NCI-H2196 (cell line): ENCODE results near the gene FITM1.

Source experiments
- DNase-seq: peaks from one replicate; lab custom pipeline; 2025; ENCODE audit not compliant: unreplicated experiment; lab: John Stamatoyannopoulos, UW

The FITM1 gene, protein sequence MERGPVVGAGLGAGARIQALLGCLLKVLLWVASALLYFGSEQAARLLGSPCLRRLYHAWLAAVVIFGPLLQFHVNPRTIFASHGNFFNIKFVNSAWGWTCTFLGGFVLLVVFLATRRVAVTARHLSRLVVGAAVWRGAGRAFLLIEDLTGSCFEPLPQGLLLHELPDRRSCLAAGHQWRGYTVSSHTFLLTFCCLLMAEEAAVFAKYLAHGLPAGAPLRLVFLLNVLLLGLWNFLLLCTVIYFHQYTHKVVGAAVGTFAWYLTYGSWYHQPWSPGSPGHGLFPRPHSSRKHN

DNA sequence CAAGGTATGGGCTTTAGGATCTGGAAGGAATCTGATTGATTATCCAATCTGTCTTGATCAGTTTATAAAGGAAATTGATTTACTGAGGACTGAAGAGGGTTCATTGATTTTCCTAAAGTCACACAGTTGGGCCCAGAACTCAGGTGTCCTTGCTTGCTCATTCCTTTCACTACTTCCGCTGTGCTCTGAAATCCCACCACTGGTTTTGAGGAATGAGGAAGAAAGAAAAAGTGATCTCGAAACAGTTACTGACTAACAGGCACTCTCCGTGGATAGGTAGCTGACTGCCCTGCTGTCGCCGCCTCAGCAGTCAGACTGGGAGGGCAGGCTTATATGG lies at the start of gene FITM1:
FITM1 (plus strand) TSS at position 280 of the 337 bp plus-strand sequence. CDS start 905 bp downstream, outside the sequence.
- DNase-seq, result no peak

DNA sequence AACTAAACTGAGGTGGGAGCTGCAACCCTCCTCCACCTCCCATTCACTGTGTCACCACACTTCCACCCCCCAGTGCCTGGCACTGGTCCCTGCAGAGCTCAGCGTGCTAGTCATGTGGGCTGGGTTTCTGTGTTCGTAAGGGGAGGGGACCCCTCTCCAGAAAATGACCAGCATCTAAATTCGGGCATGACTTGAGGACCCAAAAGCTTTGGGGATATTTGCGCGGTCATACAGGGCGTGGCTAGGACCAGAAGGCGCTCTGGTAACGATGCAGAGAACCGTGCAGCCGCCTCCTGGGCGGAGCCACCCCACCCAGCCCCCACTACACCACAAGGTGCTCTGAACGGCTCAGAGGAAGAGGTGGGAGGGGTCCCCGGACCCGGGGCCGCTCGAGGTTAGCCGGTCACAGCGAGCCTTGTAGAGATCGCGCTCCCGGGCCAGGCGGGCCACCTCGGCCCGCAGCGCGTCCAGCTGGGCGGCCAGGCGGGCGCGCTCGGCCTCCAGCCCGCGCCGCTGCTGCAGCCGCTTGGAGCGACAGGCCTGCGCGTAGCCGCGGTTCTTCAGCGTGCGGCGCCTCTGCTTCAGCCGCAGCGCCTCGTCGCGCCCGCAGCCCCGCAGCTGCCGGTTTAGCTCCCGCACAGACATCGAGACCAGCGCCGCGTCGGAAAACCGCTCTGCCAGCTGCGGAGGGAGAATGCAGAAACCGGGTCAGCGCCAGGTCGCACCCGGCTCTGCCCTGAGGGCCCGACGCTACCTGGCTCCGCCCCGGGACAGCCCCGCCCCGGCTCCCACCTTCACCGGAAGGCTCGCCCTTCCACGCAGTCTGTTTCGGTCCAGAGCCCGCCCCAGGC lies 49.3 kb upstream of the FITM1 start:
- DNase-seq, result peak; percentile 79

DNA sequence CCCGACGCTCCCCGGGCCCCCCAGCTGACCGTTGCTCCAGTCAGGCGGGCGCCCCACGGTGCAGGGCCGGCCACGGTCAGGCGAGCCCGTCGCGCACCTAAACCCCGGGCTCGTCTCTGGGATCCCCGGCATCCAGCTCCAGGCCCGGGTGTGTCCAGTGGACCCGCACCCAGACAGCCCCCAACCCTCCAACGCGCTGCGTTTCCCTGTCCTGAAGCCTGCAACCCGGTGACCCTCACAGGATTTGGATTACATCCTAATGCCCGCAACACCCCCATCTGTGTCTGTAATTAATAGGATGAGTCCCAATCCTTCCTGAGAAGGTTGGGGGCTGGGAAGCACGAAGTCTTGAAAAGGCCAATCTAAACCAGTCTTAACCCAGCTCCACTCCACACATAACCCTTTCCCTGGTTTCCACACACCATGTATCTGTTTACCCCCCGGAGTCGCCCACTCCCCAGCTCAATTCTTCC lies 48.7 kb upstream of the FITM1 start:
- DNase-seq, result no peak

DNA sequence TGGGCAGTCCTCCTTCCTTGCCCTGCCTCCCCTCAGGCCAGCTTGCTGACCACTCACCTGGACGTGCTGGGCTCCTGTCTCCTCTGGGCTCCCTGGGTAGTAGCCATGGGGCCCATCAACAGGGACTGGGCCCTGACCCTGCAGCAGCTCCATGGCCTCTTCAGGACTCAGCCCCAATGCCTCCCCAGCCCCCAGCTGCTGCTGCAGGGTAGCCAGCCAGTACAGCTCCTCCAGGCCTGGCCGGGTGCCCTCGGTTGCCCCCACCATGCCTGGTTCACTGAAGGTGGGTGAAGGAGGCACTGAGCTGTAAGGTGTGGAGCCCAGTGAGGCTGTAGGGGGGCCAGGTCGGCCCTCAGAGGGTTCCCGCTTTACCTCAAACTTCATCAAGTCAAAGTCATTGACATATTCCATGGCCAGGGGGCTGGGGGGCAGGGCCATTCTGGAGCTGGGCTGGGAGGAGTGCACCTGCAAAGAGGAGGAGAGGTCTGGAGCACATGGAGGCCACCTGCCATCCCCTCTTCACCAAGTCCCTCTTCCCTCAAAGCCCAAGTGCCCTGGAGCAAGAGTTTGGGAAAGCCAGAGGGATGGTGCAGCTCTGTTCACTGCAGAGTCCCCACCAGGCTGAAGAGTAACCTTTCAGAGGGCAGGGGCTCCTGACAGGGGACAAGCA lies 47.9 kb upstream of the FITM1 start:
- DNase-seq, result no peak

DNA sequence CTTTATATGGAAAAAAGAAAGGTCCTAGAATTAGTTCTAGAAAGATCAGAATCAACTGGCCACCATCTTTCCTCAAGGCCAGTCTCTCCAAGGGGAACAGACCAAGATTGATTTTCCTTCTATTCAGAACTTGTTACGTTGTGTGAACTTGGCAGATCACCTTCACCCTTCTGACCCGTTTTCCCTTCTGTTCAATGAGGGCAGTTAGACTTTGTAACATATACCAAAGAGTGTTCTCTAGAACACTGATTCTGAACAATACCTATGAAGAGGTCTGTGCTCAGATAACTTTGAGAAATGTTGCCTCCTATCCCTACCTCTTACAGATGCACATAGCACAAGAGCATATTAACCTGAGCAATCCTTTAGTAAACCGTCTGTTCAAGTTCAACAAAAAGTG lies 47.0 kb upstream of the FITM1 start:
- DNase-seq, result no peak

DNA sequence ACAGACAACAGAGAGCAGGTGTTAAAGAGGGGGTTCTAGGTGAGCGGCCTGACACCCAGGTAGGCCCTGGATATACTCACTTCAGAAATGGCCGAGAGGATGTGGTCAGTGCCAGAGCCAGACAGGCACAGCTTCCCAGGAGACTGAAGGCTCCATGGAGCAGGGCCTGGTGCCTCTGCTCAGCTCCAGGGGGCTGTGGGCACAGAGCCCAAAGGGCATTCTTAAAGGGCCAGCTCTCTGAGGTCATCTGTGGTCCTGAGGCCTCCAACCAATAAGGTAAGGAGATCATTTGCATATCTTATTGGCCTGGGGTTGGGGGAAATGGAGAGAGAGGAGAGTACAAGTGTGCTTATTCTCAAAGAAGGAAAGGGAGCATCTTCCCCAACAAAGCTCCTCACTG lies 46.0 kb upstream of the FITM1 start:
- no peak for DNase-seq

DNA sequence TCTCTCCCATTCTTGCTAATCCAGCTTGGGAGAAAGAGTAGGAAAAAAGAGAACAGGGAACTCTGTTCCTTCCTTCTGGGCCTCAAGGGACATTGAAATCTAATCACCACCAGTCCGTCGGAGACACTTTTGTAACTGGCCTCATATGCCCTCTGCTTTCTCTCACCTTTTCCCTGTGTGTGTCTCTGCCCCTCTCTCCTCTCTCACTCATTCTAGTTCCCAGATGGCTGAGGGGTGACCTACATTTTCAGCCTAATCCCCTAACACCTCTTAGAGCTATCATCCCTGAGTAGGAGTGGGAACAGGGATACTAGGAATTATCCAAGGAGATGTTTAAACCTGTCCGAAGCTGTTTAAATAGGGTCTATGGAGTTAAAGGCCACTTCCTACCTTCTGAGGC lies 45.2 kb upstream of the FITM1 start:
- DNase-seq, result no peak

DNA sequence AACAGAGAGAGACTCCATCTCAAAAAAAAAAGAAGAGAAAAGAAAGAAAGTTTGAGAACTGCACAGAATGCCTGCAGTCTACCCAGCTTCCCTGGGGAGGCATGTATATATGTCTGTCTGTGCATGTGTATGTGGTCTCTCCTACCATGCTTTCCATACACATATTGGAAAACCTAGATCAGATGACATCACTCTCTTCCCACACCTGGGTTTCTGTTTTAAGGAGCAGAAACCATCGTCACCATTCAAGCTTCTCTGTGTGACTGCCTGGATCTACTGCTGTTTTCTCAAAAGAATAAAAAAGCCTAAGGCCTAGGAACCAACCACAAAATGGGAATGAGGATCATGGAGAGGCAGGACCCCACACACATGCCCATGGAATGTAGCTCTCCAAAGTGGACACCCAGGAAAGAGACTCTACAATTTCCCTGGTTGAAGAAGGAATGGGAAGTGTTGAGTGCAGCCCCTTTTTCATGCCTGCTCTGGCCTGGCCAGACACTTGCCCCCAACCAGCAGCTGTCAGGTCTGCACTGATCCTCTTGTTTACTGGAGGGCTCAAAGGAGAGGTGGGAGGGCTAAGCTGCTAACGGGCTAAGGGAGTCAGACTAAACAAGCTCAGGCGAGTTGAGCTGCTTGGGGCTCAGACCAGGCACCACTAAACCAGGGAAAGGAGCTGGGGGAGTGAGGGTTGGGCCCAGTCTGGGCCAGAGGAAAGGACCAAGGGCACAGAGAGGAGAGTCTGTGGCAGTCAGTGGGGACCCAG lies 44.1 kb upstream of the FITM1 start:
- no peak for DNase-seq

DNA sequence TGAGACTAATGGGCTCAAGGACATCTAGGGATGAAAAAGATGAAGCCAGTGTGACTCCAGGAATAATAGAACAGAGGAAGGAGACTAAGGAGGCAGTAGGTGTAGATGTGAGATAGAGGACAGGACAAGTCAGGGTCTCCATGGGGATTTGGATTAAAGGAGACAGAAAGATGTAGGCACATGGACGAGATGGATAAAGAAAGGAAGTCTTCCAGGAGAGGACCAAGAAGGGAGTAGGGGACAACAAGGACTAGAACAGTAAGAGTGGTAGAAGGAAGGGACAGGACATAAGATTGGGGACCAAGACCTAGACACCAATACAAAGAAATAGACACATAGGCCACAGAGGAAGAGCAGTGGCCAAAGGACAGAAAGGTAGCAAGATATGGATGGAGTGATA lies 43.5 kb upstream of the FITM1 start:
- DNase-seq, result no peak

DNA sequence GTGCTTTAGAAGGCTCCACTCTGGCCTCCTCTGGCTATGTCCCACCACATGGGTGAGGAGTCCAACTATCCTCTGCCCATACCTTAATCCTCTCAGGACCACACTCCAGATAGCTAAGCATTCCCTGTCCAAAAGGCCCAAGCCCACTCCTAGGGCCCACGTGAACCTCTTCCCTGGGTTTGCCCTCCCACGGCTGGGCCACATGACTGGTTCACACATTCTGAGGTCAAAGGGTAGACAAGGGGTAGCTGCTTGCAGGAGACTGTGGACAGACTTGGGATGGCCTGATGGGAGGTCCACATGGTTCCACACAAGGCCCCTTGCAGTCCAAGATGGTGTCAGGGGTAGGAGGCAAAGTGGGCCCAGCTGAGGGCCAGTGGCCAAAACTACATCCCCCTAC lies 42.4 kb upstream of the FITM1 start:
- no peak for DNase-seq

DNA sequence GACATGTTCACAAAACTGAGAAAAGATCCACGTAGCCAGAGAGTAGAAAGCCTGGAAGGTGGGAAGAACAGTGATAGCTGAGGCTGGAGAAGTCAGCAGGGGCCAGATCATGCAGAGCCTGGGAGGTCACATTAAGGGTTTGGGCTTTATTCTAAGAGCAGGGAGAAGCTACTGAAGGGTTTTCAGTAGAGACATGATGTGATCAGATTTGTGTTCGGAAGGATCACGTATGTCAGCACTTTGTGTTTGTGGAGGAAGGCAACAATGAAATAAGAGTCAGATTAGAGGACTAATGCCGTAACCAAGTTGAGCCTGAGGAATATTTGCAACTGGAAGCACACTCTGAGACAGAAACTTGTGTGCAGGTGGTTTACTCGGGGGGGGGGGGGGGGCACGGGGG lies 40.6 kb upstream of the FITM1 start:
- DNase-seq, result no peak

DNA sequence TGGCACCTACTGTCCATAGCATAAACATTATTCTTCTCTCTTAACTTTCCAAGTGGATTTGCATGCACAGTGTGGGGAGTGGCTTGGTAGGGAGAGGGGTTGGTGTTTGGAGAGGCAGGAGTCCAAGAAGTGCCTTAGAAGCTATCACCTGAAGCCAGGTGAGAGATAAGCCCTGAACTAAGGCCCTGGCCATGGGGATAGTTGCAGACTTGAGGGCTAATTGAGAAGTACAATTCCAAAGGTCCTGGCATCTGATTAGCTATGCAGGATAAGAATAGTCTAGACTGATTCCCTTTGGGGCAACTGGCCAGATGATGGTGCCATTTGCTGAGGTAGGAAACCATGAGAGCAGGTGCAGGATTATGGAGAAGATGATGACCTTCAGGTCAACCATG lies 38.4 kb upstream of the FITM1 start:
- DNase-seq, result no peak

DNA sequence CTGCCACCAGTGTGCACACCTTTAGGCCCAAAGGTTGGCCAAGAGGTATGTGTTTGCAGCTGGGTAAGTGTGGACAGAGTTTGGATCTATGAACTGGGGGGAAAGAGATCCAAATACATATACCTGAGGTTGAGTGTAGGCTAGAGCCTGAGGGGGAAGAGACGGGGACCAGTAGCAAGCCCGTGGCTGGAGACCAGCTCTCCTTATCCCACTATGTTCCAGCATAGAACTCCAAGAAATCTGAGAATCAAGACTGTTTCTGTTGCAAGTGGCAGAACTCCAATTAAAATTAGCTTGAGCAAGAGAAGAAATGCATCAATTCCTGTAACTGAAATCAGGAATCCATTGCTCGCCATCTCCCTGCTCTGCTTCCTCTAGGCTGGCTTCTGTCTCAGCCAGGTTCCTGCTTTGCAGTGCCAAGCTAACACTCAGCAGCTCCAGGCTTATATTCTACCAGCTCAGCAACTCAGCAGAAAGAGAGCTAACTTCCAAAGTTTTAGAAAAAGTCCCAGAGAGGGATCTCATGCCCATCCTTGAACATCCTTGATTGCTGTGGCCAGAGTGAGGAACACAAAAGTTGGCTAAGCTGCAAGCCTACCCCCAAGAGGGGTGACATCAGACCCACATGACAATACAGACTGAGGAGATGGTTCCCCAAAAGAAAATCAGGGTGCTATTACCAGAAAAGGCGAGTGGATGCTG lies 37.8 kb upstream of the FITM1 start:
- no peak for DNase-seq

DNA sequence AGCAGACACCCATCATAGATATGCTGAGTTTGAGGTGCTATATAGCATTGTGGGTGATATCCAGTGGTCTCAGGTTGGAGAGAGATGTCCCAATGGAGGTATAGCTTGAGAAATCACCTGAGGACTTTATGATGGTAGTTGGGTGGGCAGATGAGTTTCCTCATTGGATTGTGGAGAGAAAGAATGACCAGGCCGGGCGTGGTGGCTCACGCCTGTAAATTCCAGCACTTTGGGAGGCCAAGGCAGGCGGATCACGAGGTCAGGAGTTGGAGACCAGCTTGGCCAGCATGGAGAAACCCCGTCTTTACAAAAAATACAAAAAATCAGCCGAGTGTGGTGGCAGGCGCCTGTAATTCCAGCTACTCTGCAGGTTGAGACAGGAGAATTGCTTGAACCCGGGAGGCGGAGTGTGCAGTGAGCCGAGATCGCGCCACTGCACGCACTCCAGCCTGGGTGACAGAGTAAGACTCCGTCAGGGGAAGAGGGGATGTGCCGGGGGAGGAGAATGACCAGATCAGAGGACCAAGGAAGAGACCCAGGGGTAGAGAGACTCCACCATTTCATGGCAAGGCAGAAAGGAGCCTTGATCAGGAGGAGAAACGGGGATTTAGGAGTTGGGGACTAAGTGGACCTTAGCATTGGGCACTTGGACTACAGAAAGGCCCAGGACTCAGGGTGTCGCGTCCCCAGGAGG lies 37.1 kb upstream of the FITM1 start:
- DNase-seq, result no peak

DNA sequence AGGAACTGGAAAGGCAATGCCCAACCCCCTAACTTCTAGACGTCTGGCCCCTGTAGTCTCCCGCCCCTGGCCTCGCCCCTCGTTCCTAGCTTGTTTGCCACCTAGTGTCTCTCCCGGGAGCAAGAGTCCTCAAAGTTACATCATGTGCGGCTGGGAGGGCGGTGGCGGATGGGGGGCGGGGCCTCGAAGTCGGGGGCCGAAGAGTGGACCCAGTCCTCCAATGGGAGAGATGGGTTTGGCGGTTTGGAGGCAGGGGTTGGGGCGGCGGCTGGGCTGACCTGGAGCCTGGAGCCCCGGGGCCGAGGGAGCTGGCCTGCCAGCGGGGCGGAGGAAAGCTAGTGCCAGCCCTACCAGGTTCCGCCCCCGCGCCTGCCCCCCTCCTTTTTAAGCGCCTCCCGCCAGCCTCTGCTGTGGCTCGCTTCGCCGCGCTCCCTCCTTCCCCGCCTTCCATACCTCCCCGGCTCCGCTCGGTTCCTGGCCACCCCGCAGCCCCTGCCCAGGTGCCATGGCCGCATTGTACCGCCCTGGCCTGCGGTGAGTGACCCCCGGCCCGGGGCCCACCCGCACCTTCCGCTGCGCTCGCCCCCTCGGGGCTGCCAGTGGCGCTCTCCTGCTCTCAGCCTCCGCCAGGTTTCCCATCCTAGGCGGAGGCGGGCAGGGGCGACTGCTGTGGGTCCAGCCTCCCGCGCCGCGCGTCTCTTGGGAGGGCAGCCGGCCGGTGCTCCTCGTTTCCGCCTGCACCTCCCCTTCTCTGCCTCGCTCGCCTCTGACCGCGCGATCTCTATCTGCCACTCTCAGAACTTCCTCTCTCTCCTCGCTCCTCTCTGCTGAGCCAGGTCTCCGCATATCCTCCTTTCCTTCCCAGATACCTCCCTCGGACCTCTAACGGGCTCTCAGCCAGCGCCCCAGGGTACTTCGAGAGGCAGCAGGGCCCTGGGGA lies 36.3 kb upstream of the FITM1 start, which contains the start of gene PCK2:
PCK2 (plus strand) TSS at position 411 of the 940 bp plus-strand sequence; CDS start at position 506, 95 bp downstream.
- peak; percentile 93 for DNase-seq

DNA sequence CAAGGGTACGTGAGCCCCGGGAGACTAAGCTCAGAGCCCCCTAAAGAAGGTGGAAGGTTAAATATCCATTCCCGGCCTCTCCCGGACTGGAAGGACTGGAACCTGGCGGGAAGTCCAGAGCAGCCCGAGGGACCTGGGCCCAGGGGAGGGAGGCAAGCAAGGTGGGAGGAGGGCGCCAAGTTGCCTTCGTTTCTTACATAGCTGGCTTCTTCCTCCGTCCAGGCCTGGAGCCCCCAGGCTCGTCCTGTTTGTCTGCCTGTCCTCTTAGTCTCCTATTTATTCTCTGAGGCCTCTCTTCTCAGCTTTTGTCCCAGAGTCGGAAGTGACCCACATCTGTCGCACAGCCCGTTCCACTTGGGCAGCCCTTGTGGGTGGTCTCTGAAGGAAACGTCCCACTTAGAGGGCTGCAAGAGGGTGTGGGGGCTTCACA lies 35.6 kb upstream of the FITM1 start:
- no peak for DNase-seq

DNA sequence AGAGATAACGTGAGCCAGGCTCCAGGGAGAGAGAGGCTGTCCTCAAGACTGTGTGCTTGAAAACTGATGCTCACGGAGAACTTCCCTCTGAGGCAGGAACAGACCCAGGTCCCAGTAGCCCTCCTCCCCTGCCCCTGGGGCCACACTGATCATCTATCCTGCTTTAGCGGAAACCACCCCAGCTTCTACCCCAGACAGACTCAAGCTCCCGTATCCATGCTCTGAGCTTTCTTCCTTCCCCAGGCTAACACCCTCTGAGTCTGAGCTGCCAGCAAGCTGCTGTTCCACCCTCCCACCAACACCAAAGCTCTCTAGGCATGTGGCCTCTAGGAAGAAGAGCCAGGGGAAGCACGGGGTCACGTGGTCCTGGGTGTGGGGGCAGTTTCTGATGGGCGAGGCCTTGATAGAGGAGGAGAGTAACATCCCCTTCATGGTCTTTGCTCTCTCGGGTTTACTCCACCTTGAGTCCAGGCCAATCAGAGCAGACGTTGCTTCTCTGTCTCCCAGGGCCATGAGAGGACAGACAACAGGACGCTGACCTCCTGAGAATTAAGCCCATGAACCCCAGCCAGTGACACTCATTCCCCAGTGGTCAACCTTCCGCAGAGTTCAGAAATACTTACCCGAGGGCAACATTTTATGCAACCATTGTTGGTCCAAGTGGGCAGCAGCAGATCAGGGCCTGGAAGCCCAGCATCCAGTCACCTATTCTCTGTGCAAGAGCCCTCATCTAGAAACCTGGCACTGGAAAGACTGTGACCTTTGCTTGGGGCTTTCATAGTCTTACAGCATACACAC lies 35.0 kb upstream of the FITM1 start:
- DNase-seq, result peak; percentile 72
